Measurements from ENCODE around the gene C2CD5. TPM values are rescaled to one million over a fixed set of nuclear protein-coding genes. Genes with fewer than 3 reads are reported as not detected.

C2CD5 gene
- total and polyA plus RNA-seq, 2 of the 4 experiments (the other 2 are of a cell fraction): 14.5 to 15.8 TPM

DNA sequence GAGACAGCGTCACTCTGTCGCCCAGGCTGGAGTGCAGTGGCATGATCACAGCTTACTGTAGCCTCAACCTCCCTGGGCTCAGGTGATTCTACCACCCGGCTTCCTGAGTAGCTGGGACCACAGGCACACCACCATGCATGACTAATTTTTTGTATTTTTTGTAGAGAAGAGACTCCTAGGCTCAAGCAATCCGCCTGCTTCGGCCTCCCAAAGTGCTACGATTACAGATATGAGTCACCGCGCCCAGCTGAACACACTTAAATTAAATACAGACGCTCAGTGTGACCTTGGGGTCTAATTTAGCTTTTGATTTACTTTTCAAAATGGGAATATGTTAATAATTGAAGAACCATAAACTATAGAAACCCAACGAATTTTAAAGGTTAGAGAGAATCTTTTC, 77.2 kb downstream of the C2CD5 start:
- Histone ChIP-seq H4K5ac (ENCODE audit: low read depth, low read length) (no peak overlapping the region), H3K4me3 (ENCODE audit: insufficient read depth, low read depth, low read length) (no peak overlapping the region), H3K14ac (replicated peaks; ENCODE audit: low read depth, low read length) (no peak overlapping the region), H2BK5ac (ENCODE audit: low read depth, low read length, poor library complexity, severe bottlenecking) (no peak overlapping the region), H4K8ac (ENCODE audit: low read depth in 2 of 2, low read length in 2 of 2) (no peak overlapping the region), H4K20me1 (ENCODE audit: insufficient read depth, low read length) (no peaks in the 10 kb centered on the region), H3K23ac (ENCODE audit: low read depth, low read length) (no peak overlapping the region), H3K4me1 (ENCODE audit: control insufficient read depth, insufficient read depth, low read length) (no peaks in the 10 kb centered on the region), H2AK5ac (ENCODE audit: low read depth, low read length) (no peak overlapping the region), H3K27me3 (ENCODE audit: control insufficient read depth, insufficient read depth, low read length) (no peaks in the 10 kb centered on the region), H3K79me1 (ENCODE audit: low read depth in 1 of 2, low read length in 2 of 2) (no peaks in the 10 kb centered on the region), H3K4ac (ENCODE audit: low read depth, low read length) (no peak overlapping the region), H3K9ac (ENCODE audit: low read depth, low read length) (no peak overlapping the region), H3K36me3 (ENCODE audit: control insufficient read depth, insufficient read depth, low read length) (peaks cover 5% of the 10 kb centered on the region), H3K56ac (ENCODE audit: extremely low read depth, insufficient read depth, low read length) (no peak overlapping the region), H2BK15ac (ENCODE audit: low read depth, low read length) (no peak overlapping the region), H3K9me1 (ENCODE audit: insufficient read depth, low read length) (no peaks in the 10 kb centered on the region), H2AK9ac (replicated peaks; ENCODE audit: low read depth, low read length, poor library complexity) (no peak overlapping the region), H3K27ac (ENCODE audit: insufficient read depth, low read length) (no peak overlapping the region), H3K9me3 (ENCODE audit: control insufficient read depth, insufficient read depth, low read length) (no peaks in the 10 kb centered on the region), H3K18ac (ENCODE audit: low read depth, low read length) (no peak overlapping the region), H4K91ac (ENCODE audit: insufficient read depth, low read depth, low read length) (no peak overlapping the region), H2BK120ac (ENCODE audit: low read depth, low read length) (no peak overlapping the region), H3K4me2 (ENCODE audit: low read depth, low read length) (no peak overlapping the region), H2BK20ac (ENCODE audit: low read depth, low read length) (no peak overlapping the region), H2AFZ (replicated peaks; ENCODE audit: low read length, poor library complexity) (no peak overlapping the region)
- TF ChIP-seq BHLHE40 (IDR thresholded peaks at IDR 0.05; ENCODE audit: low read depth, low read length): no peak
- TF ChIP-seq FOS (IDR thresholded peaks at IDR 0.05; ENCODE audit: low read depth, low read length): no peak
- TF ChIP-seq MAZ (IDR thresholded peaks at IDR 0.05; ENCODE audit: borderline replicate concordance, low read depth, low read length): no peak
- TF ChIP-seq SMC3 (IDR thresholded peaks at IDR 0.05; ENCODE audit: low read depth, low read length): no peak
- no peak for TF ChIP-seq RAD21 (IDR thresholded peaks at IDR 0.05; ENCODE audit: low read length)
- TF ChIP-seq, protein P1, sequence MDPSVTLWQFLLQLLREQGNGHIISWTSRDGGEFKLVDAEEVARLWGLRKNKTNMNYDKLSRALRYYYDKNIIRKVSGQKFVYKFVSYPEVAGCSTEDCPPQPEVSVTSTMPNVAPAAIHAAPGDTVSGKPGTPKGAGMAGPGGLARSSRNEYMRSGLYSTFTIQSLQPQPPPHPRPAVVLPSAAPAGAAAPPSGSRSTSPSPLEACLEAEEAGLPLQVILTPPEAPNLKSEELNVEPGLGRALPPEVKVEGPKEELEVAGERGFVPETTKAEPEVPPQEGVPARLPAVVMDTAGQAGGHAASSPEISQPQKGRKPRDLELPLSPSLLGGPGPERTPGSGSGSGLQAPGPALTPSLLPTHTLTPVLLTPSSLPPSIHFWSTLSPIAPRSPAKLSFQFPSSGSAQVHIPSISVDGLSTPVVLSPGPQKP (IDR thresholded peaks at IDR 0.05; ENCODE audit: borderline replicate concordance, low read depth, low read length): no peak
- no peak for TF ChIP-seq POLR2A (IDR thresholded peaks at IDR 0.05; ENCODE audit: low read depth, low read length)
- no peak for TF ChIP-seq RCOR1 (IDR thresholded peaks at IDR 0.05; ENCODE audit: insufficient replicate concordance, low read length)
- TF ChIP-seq, protein P2, sequence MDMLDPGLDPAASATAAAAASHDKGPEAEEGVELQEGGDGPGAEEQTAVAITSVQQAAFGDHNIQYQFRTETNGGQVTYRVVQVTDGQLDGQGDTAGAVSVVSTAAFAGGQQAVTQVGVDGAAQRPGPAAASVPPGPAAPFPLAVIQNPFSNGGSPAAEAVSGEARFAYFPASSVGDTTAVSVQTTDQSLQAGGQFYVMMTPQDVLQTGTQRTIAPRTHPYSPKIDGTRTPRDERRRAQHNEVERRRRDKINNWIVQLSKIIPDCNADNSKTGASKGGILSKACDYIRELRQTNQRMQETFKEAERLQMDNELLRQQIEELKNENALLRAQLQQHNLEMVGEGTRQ (IDR thresholded peaks at IDR 0.05; ENCODE audit: low read depth, low read length): no peak
- dilution Hi-C loops (cut with HindIII; ENCODE audit: low sequenced_read_pairs, unreplicated experiment): no loop called here
- ChIA-PET CTCF (no interaction called here), POLR2A (ENCODE audit: unreplicated experiment) (no interaction called here)
- intact Hi-C loops (cut with micrococcal nuclease): no loop called here
- peak; percentile 45 for DNase-seq
- in situ Hi-C loops (cut with MboI; ENCODE audit: low sequenced_read_pairs): loop anchor here (10.0 kb wide), 1 partner anchor 168 kb away; no protein-coding TSS in a partner anchor
- no TSS peak for BruUV-seq (replicated peaks)
- ATAC-seq (ENCODE audit: low read depth): no peak
- WGBS, 2 experiments (ENCODE audit: extremely low coverage in 2 of 2, insufficient read length in 1 of 2): no CpG with 5 or more reads among the region's 10 CpGs

Measured in IMR-90 (cell line).